PC-9 (cell line): ENCODE data around the gene ADAMTS12.

Experiments used
- CTCF ChIP-seq: fragments of 200-600 bp; sonication (generic); conservative IDR thresholded peaks from 2 replicates; pipeline ENCODE4 v1.6.1; 2017; ENCODE audit warnings: mixed run types, antibody characterized with exemption, mild to moderate bottlenecking, moderate library complexity
- EZH2 ChIP-seq: fragments of 200-600 bp; sonication (generic); IDR thresholded peaks from 2 replicates; pipeline ENCODE4 v1.8.0; 2017; ENCODE audit warnings: antibody characterized with exemption, low read depth

GRCh38 chr5:33480876-33481275 is 410.9 kb downstream of the ADAMTS12 start:
- TF ChIP-seq CTCF = no peak
- TF ChIP-seq EZH2 = no peak
